ENCODE data around the gene PRR23E.

Gene PRR23E

GRCh38 chr3:127234778-127235177 lies 41.8 kb downstream of the PRR23E start:
- DNase-seq: no peak

- DNase-seq: no peak
Measured at GRCh38 chr3:127235706-127236105, 42.8 kb downstream of the PRR23E start.

GRCh38 chr3:127237835-127238234 lies 44.9 kb downstream of the PRR23E start:
- DNase-seq: no peak

GRCh38 chr3:127238602-127239001 lies 45.7 kb downstream of the PRR23E start:
- no peak for DNase-seq

GRCh38 chr3:127247292-127247691 lies 54.4 kb downstream of the PRR23E start:
- no peak for DNase-seq
